ENCODE results near the gene TEAD1. TPM values are rescaled to one million over a fixed set of nuclear protein-coding genes. Genes with fewer than 3 reads are reported as not detected.

The TEAD1 gene
- total RNA-seq, 1 experiment from 2014 or later, result 106 TPM

GRCh38 chr11:12856338-12856737 lies 182.1 kb downstream of the TEAD1 start:
- H3F3A ChIP-seq (ENCODE audit: insufficient read depth, low read depth), result no peaks in the 10 kb centered on the region
- CTCF ChIA-PET, result no interaction called here
- H3K36me3 ChIP-seq (ENCODE audit: low read depth), result no peaks in the 10 kb centered on the region
- BruUV-seq (replicated peaks), result no TSS peak
- H2AFZ ChIP-seq, result no peak overlapping the region
- TF ChIP-seq EZH2 (IDR thresholded peaks at IDR 0.05; ENCODE audit: low read depth), result no peak
- TF ChIP-seq CTCF (conservative IDR thresholded peaks at IDR 0.05), result no peak
- no peak for DNase-seq
- H3K4me3 ChIP-seq, result no peak overlapping the region
- no peak overlapping the region for H3K27ac ChIP-seq
- H3K27me3 ChIP-seq (ENCODE audit: insufficient read depth, low read depth), result no peaks in the 10 kb centered on the region
- H3K4me1 ChIP-seq (replicated peaks; ENCODE audit: insufficient read depth), result no peaks in the 10 kb centered on the region
- no peaks in the 10 kb centered on the region for H4K20me1 ChIP-seq (ENCODE audit: insufficient read depth)
- H3K4me2 ChIP-seq, result no peak overlapping the region
- H3K9me3 ChIP-seq (ENCODE audit: insufficient read depth, low read depth), result no peaks in the 10 kb centered on the region
- no peaks in the 10 kb centered on the region for H3K9me2 ChIP-seq (ENCODE audit: insufficient read depth)
- POLR2A ChIA-PET (ENCODE audit: unreplicated experiment), result no interaction called here
- H3K79me2 ChIP-seq (ENCODE audit: low read depth), result peaks cover 21% of the 10 kb centered on the region
- intact Hi-C loops (cut with micrococcal nuclease; ENCODE audit: unreplicated experiment), result no loop called here

- Histone ChIP-seq H3K4me2 (no peak overlapping the region), H3K27ac (no peak overlapping the region), H3K4me1 (replicated peaks; ENCODE audit: insufficient read depth) (no peaks in the 10 kb centered on the region), H3F3A (ENCODE audit: insufficient read depth, low read depth) (no peaks in the 10 kb centered on the region), H3K27me3 (ENCODE audit: insufficient read depth, low read depth) (no peaks in the 10 kb centered on the region), H2AFZ (no peak overlapping the region), H3K79me2 (ENCODE audit: low read depth) (peaks cover 12% of the 10 kb centered on the region; the same call in 1 of the 2 replicates), H4K20me1 (ENCODE audit: insufficient read depth) (no peaks in the 10 kb centered on the region), H3K9me2 (ENCODE audit: insufficient read depth) (no peaks in the 10 kb centered on the region), H3K36me3 (ENCODE audit: low read depth) (no peaks in the 10 kb centered on the region), H3K9me3 (ENCODE audit: insufficient read depth, low read depth) (no peaks in the 10 kb centered on the region), H3K4me3 (no peak overlapping the region)
- intact Hi-C loops (cut with micrococcal nuclease; ENCODE audit: unreplicated experiment), result no loop called here
- no TSS peak for BruUV-seq (replicated peaks)
- ChIA-PET CTCF (no interaction called here), POLR2A (ENCODE audit: unreplicated experiment) (no interaction called here)
- DNase-seq, result no peak
- TF ChIP-seq CTCF (conservative IDR thresholded peaks at IDR 0.05) (no peak), EZH2 (IDR thresholded peaks at IDR 0.05; ENCODE audit: low read depth) (no peak)
These were observed 183.4 kb downstream of the TEAD1 start for GRCh38 chr11:12857572-12857971.

GRCh38 chr11:12859872-12860657 lies 185.8 kb downstream of the TEAD1 start:
- no TSS peak for BruUV-seq (replicated peaks)
- DNase-seq, result no peak
- Histone ChIP-seq H3K27me3 (ENCODE audit: insufficient read depth, low read depth) (no peaks in the 10 kb centered on the region), H3K27ac (no peak overlapping the region), H3F3A (ENCODE audit: insufficient read depth, low read depth) (no peaks in the 10 kb centered on the region), H3K79me2 (ENCODE audit: low read depth) (peaks cover 6% of the 10 kb centered on the region; the same call in 1 of the 2 replicates), H4K20me1 (ENCODE audit: insufficient read depth) (no peaks in the 10 kb centered on the region), H3K4me3 (no peak overlapping the region), H3K4me2 (no peak overlapping the region), H3K9me2 (ENCODE audit: insufficient read depth) (no peaks in the 10 kb centered on the region), H3K9me3 (ENCODE audit: insufficient read depth, low read depth) (no peaks in the 10 kb centered on the region), H3K4me1 (replicated peaks; ENCODE audit: insufficient read depth) (no peaks in the 10 kb centered on the region), H3K36me3 (ENCODE audit: low read depth) (no peaks in the 10 kb centered on the region), H2AFZ (no peak overlapping the region)
- intact Hi-C loops (cut with micrococcal nuclease; ENCODE audit: unreplicated experiment), result no loop called here
- no peak for TF ChIP-seq CTCF (conservative IDR thresholded peaks at IDR 0.05)
- TF ChIP-seq EZH2 (IDR thresholded peaks at IDR 0.05; ENCODE audit: low read depth), result no peak
- CTCF ChIA-PET, result no interaction called here
- POLR2A ChIA-PET (ENCODE audit: unreplicated experiment), result no interaction called here
